HG03469 (cell line): ENCODE results near the gene KBTBD2.
"Not testable (repeated sequence)": the region's sequence is repeated elsewhere in the genome, so short reads cannot be mapped to it uniquely, and the experiment has no call there.

ENCODE experiments used
- ATAC-seq: cut with Tn5 transposase; IDR thresholded peaks from one replicate; pipeline ENCODE4 v1.9.1; 2021; ENCODE audit warnings: mild to moderate bottlenecking, moderate library complexity, moderate number of reproducible peaks; ENCODE audit not compliant: unreplicated experiment

Gene KBTBD2

GRCh38 chr7:32857063-32857462 lies 34.5 kb downstream of the KBTBD2 start:
- not testable (repeated sequence) for ATAC-seq

GRCh38 chr7:32855837-32856775 lies 35.5 kb downstream of the KBTBD2 start:
- not testable (repeated sequence) for ATAC-seq

- not testable (repeated sequence) for ATAC-seq
Observed at GRCh38 chr7:32850654-32851053, 40.9 kb downstream of the KBTBD2 start.

GRCh38 chr7:32848655-32849054 lies 42.9 kb downstream of the KBTBD2 start:
- not testable (repeated sequence) for ATAC-seq

- peak; percentile 97 for ATAC-seq
Observed at GRCh38 chr7:32846630-32847225, 44.8 kb downstream of the KBTBD2 start.

- ATAC-seq: not testable (repeated sequence)
Observed at GRCh38 chr7:32844748-32845147, 46.8 kb downstream of the KBTBD2 start.

- ATAC-seq: not testable (repeated sequence)
Observed at GRCh38 chr7:32843763-32844162, 47.8 kb downstream of the KBTBD2 start.

- not testable (repeated sequence) for ATAC-seq
Observed at GRCh38 chr7:32839846-32840245, 51.7 kb downstream of the KBTBD2 start.

GRCh38 chr7:32828996-32829752 lies 62.4 kb downstream of the KBTBD2 start:
- peak; percentile 92 for ATAC-seq
